GM12801 (cell line): Measurements from ENCODE around the gene NUB1.

Experiments used
- CTCF ChIP-seq: IDR thresholded peaks from one replicate; pipeline ENCODE4 v1.5.1; 2011; ENCODE audit warnings: control low read depth; ENCODE audit not compliant: insufficient read length; ENCODE audit errors: extremely low read depth

The NUB1 gene

GRCh38 chr7:151397026-151397425 lies 55.4 kb downstream of the NUB1 start:
- no peak for TF ChIP-seq CTCF

- TF ChIP-seq CTCF, result no peak
Measured at GRCh38 chr7:151398446-151399304, 57.1 kb downstream of the NUB1 start.

- TF ChIP-seq CTCF, result no peak
Measured at GRCh38 chr7:151399305-151399601, 57.6 kb downstream of the NUB1 start.

GRCh38 chr7:151399906-151400305 lies 58.3 kb downstream of the NUB1 start:
- no peak for TF ChIP-seq CTCF

- TF ChIP-seq CTCF, result no peak
Measured at GRCh38 chr7:151400626-151401315, 59.2 kb downstream of the NUB1 start.

GRCh38 chr7:151402029-151402835 lies 60.6 kb downstream of the NUB1 start:
- TF ChIP-seq CTCF, result no peak

- TF ChIP-seq CTCF, result no peak
Measured at GRCh38 chr7:151403764-151404163, 62.2 kb downstream of the NUB1 start.
